Aorta (tissue), 5 donors: ENCODE measurements around the gene TTC7B. TPM values are rescaled to one million over a fixed set of nuclear protein-coding genes. Genes with fewer than 3 reads are reported as not detected.

Experiments
- ATAC-seq: fragments of 200-7000 bp; cut with Tn5 transposase; one replicate; pipeline ENCODE4 v1.9.1; 2022; ENCODE audit warnings: moderate library complexity; ENCODE audit not compliant: low FRiP score
- DNase-seq, 2 donors: peaks; one replicate each; pipeline ENCODE4 v3.0.0-alpha.2; 2020
- H3K27ac ChIP-seq, 2 donors: one replicate each; pipeline ENCODE4 v1.5.1; 2013; ENCODE audit warnings: low read length in 2 of 2, mild to moderate bottlenecking in 2 of 2, moderate library complexity in 2 of 2, control low read depth in 1 of 2, inconsistent platforms in 1 of 2, low read depth in 1 of 2
- H3K27me3 ChIP-seq, 2 donors: one replicate each; pipeline ENCODE4 v1.6.1; 2013; ENCODE audit warnings: control low read depth in 1 of 2, low read length in 1 of 2, mild to moderate bottlenecking in 1 of 2, moderate library complexity in 1 of 2; ENCODE audit not compliant: insufficient read depth in 2 of 2, control insufficient read depth in 1 of 2
- H3K36me3 ChIP-seq, 2 donors: one replicate each; pipeline ENCODE4 v1.6.1; 2013; ENCODE audit warnings: control low read depth in 1 of 2, low read length in 1 of 2, mild to moderate bottlenecking in 1 of 2; ENCODE audit not compliant: insufficient read depth in 2 of 2, control insufficient read depth in 1 of 2
- H3K4me1 ChIP-seq, 2 donors: one replicate each; pipeline ENCODE4 v1.6.1; 2013; ENCODE audit warnings: low read length in 2 of 2, control low read depth in 1 of 2, mild to moderate bottlenecking in 1 of 2, moderate library complexity in 1 of 2; ENCODE audit not compliant: insufficient read depth in 2 of 2, control insufficient read depth in 1 of 2
- H3K4me3 ChIP-seq, 2 donors: one replicate each; pipeline ENCODE4 v1.5.1; 2013; ENCODE audit warnings: low read length in 2 of 2, control low read depth in 1 of 2, mild to moderate bottlenecking in 1 of 2
- H3K9me3 ChIP-seq: one replicate; pipeline ENCODE4 v1.6.1; 2013; ENCODE audit warnings: mild to moderate bottlenecking, low read length; ENCODE audit not compliant: control insufficient read depth
- WGBS, 2 donors: extraction: QIAGEN DNeasy Blood & Tissue Kit; methylation state at CpG; one replicate each; pipeline ENCODE4 v1.1.7; 2013; 5-methylcytosine and 5-hydroxymethylcytosine counted together
- intact Hi-C, 2 donors: fragments of 100-400 bp; cut with DNase I; formaldehyde crosslinking; loops; one replicate each; pipeline versions ENCODE4 v1.14.2 to v1.15.0; 2022
- polyA plus RNA-seq, 2 donors: library from polyadenylated mRNA; stranded (reverse); fragments of 200-250 nt; gene quantifications; one replicate each; pipeline ENCODE4 v1.2.3, GENCODE V29; 2013
- total RNA-seq, 2 donors: library from RNA; stranded (reverse); fragmentation: NEBNext Ultra II Directional; extraction: Animal tissue kit (Norgen Biotek cat#: 25700); gene quantifications; one replicate each; pipeline ENCODE4 v1.2.1, GENCODE V29; 2021
- donor health status: healthy with polysubstance abuse.
- donor health status: Bipolar disorder and iron deficiency.
- donor health status: DM: no; HTN: no; CAD: no.
- donor health status: DM: no; HTN: no; CAD: no.
- donor health status: DM: yes; HTN: yes; CAD: no.

Gene TTC7B
- total and polyA plus RNA-seq, 4 donors = 17.9 to 57.4 (median 40.1) TPM

- no peak for ATAC-seq
- no peak for DNase-seq
- H3K4me1 ChIP-seq = peaks cover 0 to 2% of the 10 kb centered on the region in 2 donors
- 0 to 10% methylated on average over 1 of the region's 1 CpG for WGBS, 2 donors
- no peaks in the 10 kb centered on the region for H3K27me3 ChIP-seq
- intact Hi-C loops = no loop called here
- H3K27ac ChIP-seq = no peak overlapping the region
- no peak overlapping the region for H3K4me3 ChIP-seq
- no peaks in the 10 kb centered on the region for H3K36me3 ChIP-seq
- H3K9me3 ChIP-seq = no peaks in the 10 kb centered on the region
Measured at GRCh38 chr14:90714811-90715210, 101.4 kb downstream of the TTC7B start.

GRCh38 chr14:90704738-90705392, 111.4 kb downstream of the TTC7B start:
- Histone ChIP-seq H3K4me1 (no peaks in the 10 kb centered on the region), H3K27ac (no peak overlapping the region), H3K4me3 (no peak overlapping the region), H3K9me3 (no peaks in the 10 kb centered on the region), H3K27me3 (no peaks in the 10 kb centered on the region), H3K36me3 (no peaks in the 10 kb centered on the region)
- intact Hi-C loops = no loop called here
- WGBS, 2 donors = 52 to 65% methylated on average over 9 of the region's 9 CpGs
- ATAC-seq (no peak), DNase-seq (no peak)

DNA sequence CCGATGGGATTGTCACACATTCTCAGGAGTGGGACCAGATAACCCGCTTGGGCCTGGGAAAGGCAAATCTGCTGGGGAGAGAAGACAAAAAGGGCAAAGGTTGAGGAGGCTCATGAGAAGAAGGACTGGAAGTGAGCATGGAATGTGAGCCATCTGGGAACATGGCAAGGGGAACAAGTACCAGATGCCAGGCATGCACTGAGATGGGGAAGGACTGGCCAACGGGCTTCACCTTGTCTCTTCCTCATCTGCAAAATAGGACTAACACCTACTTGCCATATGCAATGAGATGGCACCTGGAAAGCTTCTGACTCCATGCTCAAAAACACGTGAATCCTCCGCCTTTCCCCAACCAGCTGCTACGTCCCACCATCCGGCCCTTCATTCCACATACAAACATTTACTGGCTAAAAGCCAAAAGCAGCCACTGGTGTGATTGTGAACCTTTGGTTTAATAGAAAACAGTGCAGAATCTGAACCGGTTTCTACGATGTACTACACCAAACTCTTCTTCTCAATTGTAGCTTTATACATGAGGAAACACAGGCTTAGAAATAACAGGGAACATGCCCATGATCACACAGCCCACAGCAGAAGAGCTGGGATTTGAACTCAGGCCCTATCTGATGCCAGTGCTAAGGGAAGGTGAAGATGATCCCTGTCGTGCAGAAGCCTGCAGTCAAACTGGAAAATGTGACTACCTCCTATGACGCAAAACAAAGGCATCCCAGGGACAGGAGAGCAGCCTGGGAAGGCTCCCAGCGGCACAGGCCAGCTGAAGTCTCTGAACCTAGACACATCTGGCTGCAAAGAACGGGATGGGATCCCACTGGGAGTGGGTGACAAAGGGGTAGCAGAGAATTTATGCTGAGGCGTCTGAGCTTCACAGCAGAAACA, 112.1 kb downstream of the TTC7B start:
- no peak overlapping the region for H3K27ac ChIP-seq
- no peaks in the 10 kb centered on the region for H3K4me1 ChIP-seq
- H3K27me3 ChIP-seq = no peaks in the 10 kb centered on the region
- DNase-seq (no peak), ATAC-seq (no peak)
- intact Hi-C loops = no loop called here
- no peaks in the 10 kb centered on the region for H3K36me3 ChIP-seq
- WGBS, 2 donors = 72 to 74% methylated on average over 14 of the region's 14 CpGs
- no peak overlapping the region for H3K4me3 ChIP-seq
- H3K9me3 ChIP-seq = no peaks in the 10 kb centered on the region

DNA sequence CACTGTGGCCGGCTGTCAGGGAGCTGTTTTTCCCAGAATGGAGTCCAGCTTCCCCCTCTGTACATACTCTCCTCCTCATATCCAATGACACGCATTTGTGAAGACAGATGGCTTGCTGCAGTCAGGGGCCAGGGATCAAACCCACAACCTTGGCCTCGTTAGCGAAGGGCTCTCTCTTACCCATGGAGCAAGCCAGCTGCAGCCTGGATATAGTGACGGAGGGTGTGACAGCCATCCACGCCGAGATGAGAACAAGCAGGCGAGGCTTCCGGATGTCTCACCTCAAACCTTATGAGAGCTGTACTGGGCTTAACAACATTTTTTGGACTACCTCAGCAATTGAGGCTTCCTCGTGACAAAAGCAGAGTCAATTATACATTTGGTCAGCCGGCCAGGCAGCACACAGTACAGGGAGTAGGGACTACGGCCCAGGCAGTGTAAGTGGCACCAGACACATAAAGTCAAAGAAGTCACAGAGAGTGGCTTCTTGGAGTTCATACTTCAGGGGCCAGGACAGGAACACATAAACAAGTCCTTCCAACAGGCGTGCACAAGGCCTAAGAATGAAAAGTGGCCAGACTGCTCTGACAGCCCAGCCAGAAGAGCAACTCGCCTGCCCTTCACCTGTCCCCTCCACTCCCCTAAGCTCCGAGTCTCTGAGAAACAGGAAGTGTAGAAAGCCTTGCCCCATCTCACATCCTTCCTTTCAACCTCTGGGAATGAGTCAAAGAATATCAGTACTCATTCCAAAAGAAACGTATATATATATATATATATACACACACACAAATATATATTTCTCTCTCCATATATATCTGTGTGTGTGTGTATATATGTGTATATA, 115.1 kb downstream of the TTC7B start:
- no peaks in the 10 kb centered on the region for H3K4me1 ChIP-seq

GRCh38 chr14:90699016-90699415, 117.2 kb downstream of the TTC7B start:
- H3K4me1 ChIP-seq = no peaks in the 10 kb centered on the region
- DNase-seq (no peak), ATAC-seq (no peak)
- no peaks in the 10 kb centered on the region for H3K9me3 ChIP-seq
- peak overlapping the region in 1 of 2 donors; percentile 52 for H3K27ac ChIP-seq
- H3K36me3 ChIP-seq = no peaks in the 10 kb centered on the region
- no peaks in the 10 kb centered on the region for H3K27me3 ChIP-seq
- intact Hi-C loops = loop anchor here (5.0 to 10.0 kb wide), 5 partner anchors 58 to 397 kb away; no protein-coding TSS in a partner anchor
- H3K4me3 ChIP-seq = no peak overlapping the region
- 80% methylated on average over 7 of the region's 7 CpGs for WGBS, 2 donors

More for the DNA sequence above, 115.1 kb downstream of the TTC7B start:
- ATAC-seq (no peak), DNase-seq (no peak)
- H3K27ac ChIP-seq = no peak overlapping the region
- no peaks in the 10 kb centered on the region for H3K27me3 ChIP-seq
- no peaks in the 10 kb centered on the region for H3K36me3 ChIP-seq
- no peaks in the 10 kb centered on the region for H3K9me3 ChIP-seq
- no peak overlapping the region for H3K4me3 ChIP-seq
- intact Hi-C loops = no loop called here
- WGBS, 2 donors = 83 to 87% methylated on average over 16 of the region's 16 CpGs

DNA sequence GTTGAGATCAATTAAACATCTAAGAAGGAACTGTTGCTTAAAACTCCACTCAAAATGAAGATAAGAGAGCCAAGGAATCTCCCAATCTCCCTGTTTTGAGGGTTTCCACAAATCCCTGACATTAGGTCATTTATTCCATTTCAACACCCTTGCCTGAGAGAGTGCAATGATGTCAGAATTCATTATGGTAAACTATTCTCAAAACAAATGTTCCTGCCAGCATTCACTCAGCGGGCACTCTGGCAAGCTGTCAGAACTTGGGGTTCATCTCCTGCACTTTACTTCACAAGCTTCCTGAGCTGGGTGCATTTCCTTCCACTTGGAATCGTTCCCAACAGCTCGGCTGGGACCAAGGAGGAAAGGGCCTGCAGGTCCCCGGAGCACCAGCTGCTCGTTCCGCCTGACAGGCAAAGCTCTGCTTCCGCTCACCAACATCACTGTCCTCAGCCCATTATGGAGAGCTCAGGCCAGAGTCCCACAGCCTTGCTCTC, 117.8 kb downstream of the TTC7B start:
- intact Hi-C loops = loop anchor here (5.0 to 10.0 kb wide), 5 partner anchors 59 to 396 kb away; no protein-coding TSS in a partner anchor
- Histone ChIP-seq H3K4me1 (no peaks in the 10 kb centered on the region), H3K9me3 (no peaks in the 10 kb centered on the region), H3K27me3 (no peaks in the 10 kb centered on the region), H3K27ac (peak overlapping the region; percentile 8 to 52), H3K36me3 (no peaks in the 10 kb centered on the region), H3K4me3 (no peak overlapping the region)
- DNase-seq (peak in 1 of 2 donors; percentile 79), ATAC-seq (peak; percentile 56)
- 11 to 13% methylated on average over 7 of the region's 7 CpGs for WGBS, 2 donors

GRCh38 chr14:90697577-90698206, 118.5 kb downstream of the TTC7B start:
- WGBS, 2 donors = 18 to 21% methylated on average over 15 of the region's 15 CpGs
- Histone ChIP-seq H3K4me3 (no peak overlapping the region), H3K4me1 (no peaks in the 10 kb centered on the region), H3K9me3 (no peaks in the 10 kb centered on the region), H3K27me3 (no peaks in the 10 kb centered on the region), H3K36me3 (no peaks in the 10 kb centered on the region), H3K27ac (peak overlapping the region; percentile 52 to 53)
- intact Hi-C loops = loop anchor here (2.0 to 10.0 kb wide), 6 partner anchors 60 to 395 kb away; no protein-coding TSS in a partner anchor
- ATAC-seq = peak; percentile 96
- peak; percentile 89 to 92 for DNase-seq

GRCh38 chr14:90697132-90697531, 119.1 kb downstream of the TTC7B start:
- H3K36me3 ChIP-seq = no peaks in the 10 kb centered on the region
- WGBS, 2 donors = 13 to 16% methylated on average over 2 of the region's 2 CpGs
- H3K27me3 ChIP-seq = no peaks in the 10 kb centered on the region
- ATAC-seq = peak; percentile 45
- H3K4me1 ChIP-seq = no peaks in the 10 kb centered on the region
- intact Hi-C loops = loop anchor here (2.0 to 10.0 kb wide), 6 partner anchors 60 to 395 kb away; no protein-coding TSS in a partner anchor
- H3K4me3 ChIP-seq = no peak overlapping the region
- H3K9me3 ChIP-seq = no peaks in the 10 kb centered on the region
- no peak for DNase-seq
- peak overlapping the region; percentile 52 to 73 for H3K27ac ChIP-seq
